HG03378 (cell line): Measurements from ENCODE around the gene DLX6.
A peak's percentile ranks its signal among the peaks of the same experiment; 100 is the strongest.

ENCODE experiments used
- ATAC-seq: cut with Tn5 transposase; IDR thresholded peaks from one replicate; pipeline ENCODE4 v1.9.1; 2021; ENCODE audit warnings: mild to moderate bottlenecking, moderate library complexity; ENCODE audit not compliant: unreplicated experiment

The DLX6 gene

DNA sequence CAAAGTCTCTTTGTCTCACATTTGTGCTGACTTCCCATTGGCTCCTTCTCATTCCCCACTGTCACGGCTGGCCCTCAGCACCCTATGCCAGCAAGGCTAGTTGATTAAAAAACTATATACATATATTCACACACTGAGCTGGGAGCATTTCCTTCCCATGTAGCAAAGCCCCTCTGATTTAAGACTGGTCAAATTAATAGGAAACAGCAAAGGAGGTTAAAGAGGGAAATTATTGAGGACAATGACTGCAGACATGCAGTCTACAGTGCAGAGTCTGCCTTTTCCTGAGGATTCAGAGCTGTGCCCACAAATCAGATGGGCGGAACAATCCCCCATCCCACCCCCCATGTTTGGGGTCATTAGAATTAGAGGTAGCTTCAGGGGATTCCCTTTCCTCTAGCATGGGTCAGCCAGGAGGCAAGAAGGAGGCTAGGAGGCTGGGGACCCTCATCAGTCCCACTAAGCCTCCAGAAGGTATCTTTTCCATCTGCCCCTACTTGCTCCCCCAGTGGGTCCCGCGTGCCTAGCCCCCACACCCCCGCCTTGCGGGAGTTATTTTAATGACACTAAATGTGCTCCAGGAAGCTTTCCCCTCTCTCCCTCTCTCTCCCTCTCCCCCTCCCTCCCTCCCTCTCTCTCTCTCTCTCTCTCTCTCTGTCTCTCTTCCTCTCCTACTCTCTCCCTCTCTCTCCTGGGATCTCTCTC is 9.8 kb upstream of the DLX6 start:
- ATAC-seq, result no peak

DNA sequence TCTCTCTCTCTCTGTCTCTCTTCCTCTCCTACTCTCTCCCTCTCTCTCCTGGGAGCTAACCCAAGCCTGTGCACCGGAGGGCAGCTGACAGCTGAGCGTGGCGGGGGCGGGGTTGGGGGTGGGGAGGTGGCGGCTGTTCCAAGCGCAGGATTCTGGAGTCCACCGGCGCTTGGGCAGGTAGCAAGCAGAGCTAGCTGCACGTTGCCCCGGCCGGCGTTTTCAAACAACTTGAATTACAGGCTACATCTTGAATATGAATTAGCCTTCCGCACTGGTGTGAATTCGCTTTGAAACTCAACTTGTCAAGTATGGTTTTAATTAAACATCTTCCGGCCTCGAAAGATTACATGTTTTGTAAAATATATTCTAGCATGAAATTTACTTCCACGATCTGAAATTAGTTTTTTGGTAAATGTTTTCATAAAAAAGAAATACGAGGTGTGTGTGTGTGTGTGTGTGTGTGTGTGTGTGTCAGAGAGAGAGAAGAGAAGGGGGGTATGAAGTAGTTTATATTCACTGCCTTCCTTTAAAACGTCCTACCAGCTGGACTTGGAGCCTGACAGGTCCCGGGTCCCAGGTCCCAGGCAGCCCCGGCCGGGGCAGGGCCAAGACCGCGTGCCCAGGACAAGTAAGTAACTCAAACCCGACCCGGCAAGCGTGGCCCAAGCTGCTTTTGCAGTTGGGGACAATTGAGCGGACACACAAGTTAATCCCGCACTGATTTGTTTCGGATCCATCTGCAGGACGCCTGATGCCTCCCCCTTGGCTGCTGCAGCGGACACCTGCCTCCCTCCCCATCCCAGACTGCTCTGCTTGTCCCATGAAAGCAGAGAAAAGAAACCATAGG is 9.0 kb upstream of the DLX6 start:
- no peak for ATAC-seq

DNA sequence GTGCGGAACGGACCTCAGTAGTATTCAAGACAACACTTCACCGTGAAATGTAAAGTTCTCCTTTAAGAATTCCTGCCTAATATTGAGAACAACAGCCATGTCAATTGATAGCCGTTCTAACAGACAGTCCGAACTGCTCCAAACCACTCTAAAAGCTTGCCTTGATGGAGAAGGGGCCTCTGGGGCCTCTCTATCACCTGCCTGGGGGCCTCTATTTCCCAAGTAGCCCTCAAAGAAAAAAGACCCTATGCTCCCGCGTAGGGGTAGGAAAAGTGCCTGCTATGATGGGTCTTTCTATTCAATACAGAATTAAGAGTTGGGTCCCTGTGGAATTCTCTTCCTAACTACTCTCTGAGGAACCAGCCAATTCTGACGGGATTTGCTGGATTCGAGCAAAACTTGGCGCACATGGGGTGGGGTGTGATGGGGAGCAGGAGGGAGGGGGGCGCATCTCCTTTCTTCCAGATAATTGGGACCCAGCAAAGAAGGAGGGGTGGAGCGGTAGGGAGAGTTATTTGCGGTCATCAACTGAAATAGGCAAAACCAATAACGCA is 8.3 kb upstream of the DLX6 start:
- ATAC-seq, result no peak

DNA sequence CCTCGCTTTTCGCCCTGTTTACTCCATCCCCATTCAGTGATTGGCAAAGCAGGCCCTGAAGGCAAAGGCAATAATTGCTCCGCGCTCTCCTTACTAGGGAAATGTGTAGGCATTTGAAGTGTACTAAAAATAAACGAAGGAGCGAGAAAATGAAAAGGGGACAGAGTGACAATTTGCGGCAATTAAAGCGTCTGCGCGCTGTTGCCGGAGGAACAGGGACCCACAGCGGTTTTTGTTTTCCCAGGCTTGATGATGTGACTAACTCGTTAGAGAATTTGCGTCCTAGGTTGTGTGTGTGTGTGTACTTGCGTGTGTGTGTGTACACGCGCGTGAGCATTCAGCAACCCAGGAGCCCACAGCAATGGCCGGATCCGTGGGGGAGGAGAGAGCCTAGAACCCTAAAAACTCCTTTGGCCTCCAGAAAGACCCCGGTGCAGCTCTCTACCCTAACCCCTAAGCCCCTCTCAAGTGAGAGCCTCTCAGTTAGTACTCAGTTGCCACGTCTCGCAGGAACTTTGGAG is 7.8 kb upstream of the DLX6 start:
- no peak for ATAC-seq

DNA sequence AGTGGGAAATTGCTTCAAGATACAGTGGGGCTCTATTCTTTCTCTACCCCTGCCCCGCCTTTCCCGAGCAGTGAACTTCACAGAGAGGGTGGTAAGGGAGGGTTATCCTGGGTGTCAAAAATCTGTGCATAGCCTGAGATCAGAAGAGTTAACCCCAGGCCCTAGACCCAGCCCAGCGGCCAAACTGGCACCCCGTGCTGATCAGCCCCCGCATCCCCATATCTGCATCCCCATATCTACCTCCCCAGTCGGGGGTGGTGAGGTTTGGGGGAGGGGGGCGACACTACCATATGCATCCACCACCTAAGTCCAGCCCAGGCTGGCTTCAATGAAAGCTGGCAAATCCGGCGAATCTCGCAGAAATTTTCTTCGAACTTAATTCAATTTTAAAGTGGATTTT is 7.0 kb upstream of the DLX6 start:
- ATAC-seq, result no peak

DNA sequence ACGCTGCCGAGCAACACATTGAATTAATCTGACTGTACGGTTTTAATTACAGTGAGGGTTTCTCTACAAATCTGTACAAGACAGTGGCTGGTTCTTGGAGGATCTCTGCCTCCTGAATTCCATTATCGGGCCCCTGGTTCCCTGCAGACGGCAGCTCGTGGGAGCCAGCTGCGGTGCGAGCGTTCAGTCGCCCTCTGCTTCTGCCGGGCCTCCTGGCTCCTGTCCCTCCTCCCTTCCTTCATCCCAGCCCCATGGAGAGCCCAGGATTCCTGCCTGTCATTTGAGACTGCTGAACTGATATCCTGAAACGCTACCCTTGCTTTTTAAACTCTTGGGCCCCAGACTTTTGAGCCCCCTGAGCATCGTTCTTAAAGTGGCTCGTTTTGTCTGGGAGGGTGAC is 6.6 kb upstream of the DLX6 start:
- ATAC-seq, result no peak

DNA sequence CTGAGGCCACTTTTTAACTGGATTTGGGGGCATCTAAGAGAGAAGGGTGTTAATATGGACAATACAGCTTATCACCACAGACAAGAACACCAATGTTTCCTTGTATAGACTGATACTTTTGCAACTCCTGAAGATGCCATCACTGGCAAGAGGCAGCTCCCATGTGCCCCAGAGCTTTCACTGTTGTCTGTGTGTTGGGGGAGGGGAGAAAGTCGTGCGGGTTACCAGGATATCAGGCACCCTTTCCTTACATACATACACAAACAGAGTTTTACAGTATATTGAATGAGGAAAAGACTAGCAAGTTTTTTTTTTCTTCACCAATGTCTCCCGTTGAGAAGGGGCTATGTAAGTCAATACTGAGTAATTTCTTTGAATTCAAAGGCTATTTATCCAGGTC is 4.1 kb upstream of the DLX6 start:
- ATAC-seq, result no peak

DNA sequence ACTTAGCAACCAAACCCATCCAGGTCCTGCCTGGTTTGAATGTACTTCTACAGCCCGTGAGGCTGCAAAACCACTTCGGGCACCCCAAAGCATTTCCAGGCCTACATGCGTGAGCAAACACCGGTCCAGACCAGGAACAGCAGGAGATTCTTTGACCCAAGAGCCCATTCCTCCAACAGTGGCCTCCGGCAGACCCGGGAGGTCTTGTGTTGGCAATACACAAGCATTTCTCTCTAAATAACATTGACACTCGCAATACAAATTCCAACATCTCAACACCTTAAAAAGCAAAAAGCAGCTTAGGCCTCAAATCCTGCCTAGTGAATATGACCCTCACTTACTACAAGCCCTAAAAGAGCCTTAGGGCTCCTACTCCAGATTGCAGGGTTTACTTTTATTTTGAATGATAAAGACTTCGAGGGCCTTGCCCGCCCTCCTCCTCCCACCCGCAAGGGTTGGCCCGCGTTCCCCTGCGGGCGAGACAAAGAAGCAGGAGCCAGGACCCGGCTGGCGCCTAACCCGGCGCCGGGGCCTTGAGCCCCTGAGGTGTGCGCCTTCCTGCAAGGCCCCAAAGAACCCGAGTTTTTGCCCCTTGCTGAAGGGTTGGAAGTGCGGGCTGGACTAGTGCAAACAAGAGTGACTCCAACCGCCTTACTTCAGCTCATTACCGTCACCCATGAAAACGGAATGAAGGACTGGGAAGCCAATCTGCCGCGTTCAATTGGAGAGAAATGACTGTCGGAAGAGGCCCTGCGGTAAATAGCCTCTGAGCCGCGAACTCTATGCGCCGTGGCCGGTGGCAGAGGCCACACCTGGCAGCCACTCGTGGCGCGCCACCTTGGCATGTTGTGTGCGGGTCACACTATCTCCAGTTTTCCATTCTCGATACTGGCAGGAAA is 3.4 kb upstream of the DLX6 start:
- ATAC-seq, result no peak

DNA sequence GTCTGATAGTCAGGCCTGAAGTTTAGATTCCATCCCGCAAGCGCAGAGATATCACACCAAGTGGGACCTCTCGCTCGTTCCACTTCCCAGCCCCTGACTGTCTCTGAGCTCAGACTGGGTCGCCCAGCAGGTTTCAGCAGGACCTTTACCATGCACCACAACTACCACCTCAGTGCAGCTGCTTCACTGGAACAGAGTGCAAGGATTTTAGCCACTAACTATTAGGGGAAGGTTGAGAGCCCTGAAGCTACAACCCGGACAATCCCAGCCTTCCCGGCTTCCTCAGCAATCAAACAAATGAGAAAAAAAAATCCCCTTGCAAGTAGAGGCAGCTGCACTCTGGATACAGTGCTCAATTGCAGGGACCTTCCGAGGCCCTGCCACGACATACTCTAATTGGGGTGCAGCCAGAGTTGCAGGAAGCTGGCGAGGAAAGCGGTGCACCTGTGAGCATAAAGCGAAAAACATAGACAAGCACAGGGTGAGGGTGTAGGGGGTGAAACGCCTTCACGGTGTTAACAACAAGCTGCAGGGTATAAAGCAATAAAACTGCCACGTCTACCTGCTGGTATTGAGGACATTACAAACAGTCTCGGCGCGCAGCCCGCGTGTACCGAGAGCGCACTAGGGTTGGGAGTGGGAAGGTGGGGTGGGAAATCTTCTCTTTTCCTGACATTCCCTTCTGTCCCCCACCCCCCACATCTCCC is 2.6 kb upstream of the DLX6 start:
- no peak for ATAC-seq

DNA sequence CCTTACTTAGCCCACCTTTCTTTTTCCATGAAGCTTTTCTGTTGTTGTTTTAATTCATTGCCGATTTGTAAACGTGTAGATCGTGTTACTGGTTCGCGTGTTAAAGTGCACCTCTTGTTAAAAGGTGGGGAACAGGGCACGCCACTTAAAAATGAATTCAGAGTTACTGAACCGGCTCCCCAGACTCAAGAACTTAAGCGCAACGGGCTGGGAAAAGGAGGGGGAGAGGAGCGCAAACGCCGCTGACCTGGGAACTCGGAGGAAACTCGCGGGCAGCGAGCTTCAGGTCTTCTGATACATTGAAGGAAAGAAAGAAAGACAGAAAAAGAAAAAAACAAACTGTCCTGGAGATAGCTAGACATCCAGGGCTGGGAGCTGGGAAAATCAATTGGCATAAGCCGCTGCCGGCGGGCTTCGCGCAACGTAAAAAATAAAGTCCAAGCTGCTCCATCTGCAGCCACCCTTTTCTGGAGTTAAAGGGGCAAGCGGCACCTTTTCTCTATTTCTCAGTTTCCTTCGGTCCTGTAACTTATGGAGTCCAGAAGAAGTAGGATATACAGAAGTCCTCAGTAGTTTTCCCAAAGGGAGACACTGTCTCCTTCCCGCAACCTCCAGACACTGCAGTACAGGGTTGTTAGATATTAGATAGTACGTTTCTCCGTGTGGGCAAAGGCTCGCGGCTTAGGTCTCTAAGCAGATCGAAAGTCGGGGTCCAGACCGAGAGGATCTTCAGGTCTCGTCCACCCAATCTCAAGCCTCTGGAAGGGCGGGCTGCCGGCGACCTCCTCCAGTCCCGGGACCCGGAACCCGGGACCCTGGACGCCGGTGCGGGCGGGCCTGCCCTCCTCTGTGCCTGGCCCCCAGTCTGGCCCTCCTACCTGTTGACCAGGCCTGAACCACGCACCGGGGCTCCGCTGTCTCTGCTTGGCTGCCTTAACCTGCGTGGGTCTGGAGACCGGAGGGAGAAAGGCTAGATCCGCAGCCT is 1.8 kb upstream of the DLX6 start:
- no peak for ATAC-seq

DNA sequence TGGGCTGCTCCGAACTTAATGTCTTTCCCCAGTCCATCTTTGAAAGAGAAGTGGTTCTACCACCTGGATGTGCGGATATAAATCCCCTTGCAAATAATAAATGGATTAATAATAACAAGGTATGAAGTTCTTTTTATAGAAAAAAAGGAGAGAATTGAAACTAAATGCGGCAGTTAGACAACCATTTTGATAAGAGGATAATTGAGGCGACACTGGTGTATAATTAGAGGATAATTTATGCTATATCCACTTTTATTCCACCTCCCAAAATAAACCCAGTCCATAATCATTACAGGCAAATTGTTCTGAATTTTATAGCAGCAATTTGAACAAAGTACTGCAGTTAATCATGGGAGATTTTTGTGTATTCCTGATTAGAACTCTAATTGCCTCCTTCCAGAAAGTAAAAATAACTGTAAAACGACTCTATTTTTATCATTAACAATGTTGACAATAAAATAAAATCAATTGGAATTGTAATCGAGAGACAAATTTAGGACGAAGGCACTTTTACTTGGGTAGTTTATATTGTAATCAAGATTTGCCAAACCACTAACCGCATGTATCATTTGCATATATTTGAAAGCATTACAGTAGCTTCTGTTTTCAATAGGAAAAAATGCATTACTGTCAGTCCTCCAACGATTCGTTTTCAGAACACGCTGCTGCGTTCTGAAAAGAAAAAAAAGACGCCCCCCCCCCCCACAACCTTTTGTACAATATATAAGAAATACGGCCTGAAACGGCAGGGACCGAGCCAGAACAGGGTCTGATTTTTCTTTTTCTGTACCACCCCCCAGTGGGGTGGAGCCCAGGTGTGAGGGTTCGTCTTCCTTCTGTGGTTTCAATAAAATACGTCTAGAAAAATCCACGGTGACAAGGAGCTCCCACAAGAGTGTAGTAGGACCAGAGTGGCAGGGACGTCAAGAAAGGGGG is 838 bp upstream of the DLX6 start:
- no peak for ATAC-seq

DNA sequence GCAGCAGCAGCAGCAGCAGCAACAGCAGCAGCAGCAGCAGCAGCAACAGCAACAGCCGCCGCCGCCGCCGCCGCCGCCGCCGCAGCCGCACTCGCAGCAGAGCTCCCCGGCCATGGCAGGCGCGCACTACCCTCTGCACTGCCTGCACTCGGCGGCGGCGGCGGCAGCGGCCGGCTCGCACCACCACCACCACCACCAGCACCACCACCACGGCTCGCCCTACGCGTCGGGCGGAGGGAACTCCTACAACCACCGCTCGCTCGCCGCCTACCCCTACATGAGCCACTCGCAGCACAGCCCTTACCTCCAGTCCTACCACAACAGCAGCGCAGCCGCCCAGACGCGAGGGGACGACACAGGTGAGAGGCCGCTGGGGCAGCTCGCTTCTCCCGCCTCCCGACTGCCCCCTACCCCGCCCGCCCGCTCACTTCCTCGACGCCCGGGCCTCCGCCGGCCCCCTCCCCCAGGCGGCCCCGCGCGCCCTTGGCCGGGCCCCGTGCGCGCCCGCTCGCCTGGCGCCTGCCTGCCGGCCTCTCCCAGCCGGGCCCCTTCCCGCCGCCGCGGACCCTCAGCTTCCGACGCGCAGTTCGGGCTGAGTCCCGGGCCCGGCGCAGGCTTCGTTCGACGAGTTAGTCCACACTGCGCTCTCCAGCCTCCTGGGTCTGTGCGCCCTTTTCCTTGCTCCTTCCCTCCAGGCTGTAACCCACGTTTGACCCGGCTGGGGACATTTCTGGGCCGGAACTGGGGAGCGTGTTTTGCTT is 882 bp downstream of the DLX6 start:
- peak; percentile 60 for ATAC-seq

DNA sequence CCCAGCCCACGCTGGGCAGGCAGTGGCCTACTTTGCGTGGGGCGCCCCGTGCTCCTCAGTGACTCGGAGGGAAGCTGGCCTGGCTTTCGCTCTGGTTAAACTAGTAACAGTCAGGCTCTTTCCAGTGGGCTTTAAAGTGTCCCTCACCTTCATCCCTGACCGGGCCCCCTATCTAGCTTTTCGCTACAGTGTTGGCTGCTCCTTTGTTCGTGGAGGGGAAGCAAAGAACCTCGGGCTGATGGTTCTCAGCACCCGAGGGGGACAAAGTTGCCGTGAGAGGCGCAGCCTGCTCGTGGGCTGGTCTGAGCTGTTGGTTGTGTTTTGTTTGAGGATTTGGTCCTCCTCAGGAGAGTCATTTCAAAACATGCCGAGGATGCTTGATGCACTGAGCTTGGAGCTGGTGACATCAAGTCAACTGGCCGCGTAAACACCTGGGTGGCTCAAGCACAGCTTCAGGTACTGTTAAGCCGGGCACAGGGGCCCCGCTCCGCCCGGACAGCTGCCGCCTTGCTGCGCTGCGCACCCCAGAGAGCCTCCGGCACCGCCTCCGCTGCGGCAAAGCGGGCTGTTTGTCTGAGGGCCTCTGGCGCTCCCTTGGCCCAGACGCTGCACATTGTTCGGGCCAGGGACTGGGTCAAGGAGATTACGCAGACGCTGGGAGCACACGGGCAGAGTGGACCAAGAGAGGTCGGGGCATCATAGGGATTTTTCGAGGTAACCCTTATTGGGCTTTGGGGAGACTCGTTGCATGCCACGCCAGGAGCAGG is 1.6 kb downstream of the DLX6 start:
- no peak for ATAC-seq

DNA sequence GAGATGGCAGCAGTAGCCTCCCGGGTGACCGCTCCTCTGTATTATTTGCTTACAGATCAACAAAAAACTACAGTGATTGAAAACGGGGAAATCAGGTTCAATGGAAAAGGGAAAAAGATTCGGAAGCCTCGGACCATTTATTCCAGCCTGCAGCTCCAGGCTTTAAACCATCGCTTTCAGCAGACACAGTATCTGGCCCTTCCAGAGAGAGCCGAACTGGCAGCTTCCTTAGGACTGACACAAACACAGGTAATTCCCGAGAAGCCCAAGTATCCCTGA is 2.2 kb downstream of the DLX6 start:
- no peak for ATAC-seq

DNA sequence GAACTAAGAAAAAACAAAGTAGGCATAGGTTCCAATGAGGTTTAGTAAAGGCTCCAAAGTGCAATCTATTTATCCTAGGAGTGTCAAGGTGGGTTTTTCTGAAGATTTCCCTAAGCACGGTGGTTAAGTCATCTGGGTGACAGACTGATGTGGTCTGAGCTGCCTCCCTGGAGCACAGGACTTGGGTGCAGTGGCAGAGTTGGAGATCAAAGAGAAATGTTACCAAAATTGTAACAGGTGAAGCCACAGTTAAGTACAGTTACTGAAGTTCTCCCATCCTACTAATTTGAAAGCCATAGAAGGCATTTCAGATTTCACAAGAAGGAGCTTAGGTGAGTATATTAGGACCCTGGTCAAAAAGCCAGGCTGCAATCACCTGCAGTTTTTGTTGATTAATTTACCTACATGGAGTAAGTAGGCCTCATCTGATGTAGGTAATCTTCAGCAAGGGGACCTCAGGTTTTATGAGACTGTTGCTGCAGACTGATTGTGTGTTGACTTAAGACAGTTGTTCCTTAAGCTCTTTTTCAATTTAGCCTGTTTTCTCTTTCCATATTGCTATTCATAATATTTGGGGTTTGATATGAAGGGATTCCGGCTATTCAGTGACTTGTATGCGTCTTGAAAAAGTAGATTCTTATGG is 3.0 kb downstream of the DLX6 start:
- no peak for ATAC-seq
